ENCODE data around the gene DACH1. TPM values are rescaled to one million over a fixed set of nuclear protein-coding genes. Genes with fewer than 3 reads are reported as not detected.

Gene DACH1
- total and polyA plus RNA-seq, 3 experiments from 2014 or later: not detected

DNA sequence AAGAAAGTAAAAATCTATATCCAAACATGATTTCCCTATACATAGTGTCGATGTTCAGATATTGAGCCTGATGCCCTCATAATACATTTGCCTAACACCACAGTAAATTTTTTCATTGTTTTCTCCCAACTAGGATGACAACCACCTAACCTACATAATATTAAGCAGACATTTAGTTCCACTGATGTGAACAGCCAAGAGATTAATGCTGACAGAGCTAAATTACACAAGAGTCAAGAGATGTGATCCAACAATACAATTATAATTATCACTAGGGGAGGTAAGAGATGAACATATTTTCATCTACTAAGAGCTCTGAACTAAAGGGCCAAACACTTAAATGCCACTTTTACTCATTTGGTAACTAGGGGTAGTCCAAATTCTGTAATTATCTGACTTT, 145.9 kb downstream of the DACH1 start:
- CTCF ChIA-PET: no interaction called here
- POLR2A ChIA-PET: no interaction called here
- no peak overlapping the region for H3K4me3 ChIP-seq (ENCODE audit: low read length)
- Mint-ChIP-seq H3K27ac (no peak overlapping the region), H3K27me3 (no peaks in the 10 kb centered on the region), H3K9me3 (peaks cover 0 to 3% (median 0%) of the 10 kb centered on the region in 5 donors), H3K4me1 (no peaks in the 10 kb centered on the region), H3K36me3 (no peaks in the 10 kb centered on the region), H3K4me3 (no peak overlapping the region)
- H3K27me3 ChIP-seq (ENCODE audit: insufficient read depth, low read length, poor library complexity, severe bottlenecking): no peaks in the 10 kb centered on the region
- no peaks in the 10 kb centered on the region for H3K9me3 ChIP-seq (ENCODE audit: low read length)
- H3K27ac ChIP-seq (ENCODE audit: low read depth, low read length): no peak overlapping the region
- no peak for DNase-seq
- H3K4me1 ChIP-seq (ENCODE audit: insufficient read depth, low read length): no peaks in the 10 kb centered on the region
- no peaks in the 10 kb centered on the region for H3K36me3 ChIP-seq (ENCODE audit: insufficient read depth, low read length)

DNA sequence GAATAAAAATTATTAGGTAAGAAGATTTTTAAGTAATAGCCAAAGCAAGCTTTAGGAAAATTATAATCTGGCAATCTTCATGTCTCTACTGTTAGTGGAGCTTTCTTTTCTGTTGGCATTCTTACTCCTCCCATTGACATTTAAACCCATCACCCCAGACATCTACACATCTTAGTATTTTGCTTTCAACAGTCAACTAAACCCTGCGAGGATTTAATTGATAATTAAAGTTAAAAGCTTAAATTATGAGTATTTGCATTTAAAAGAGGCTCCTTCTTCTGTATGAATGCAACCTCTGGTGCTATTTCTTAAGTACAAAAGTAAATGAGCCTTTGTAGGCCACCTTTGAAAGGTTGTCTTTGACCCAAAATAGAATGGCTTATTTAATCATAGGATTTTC, 148.1 kb downstream of the DACH1 start:
- no peaks in the 10 kb centered on the region for H3K36me3 Mint-ChIP-seq
- H3K4me1 Mint-ChIP-seq: no peaks in the 10 kb centered on the region
- no peak for DNase-seq
- no peaks in the 10 kb centered on the region for H3K27me3 Mint-ChIP-seq
- H3K27ac ChIP-seq (ENCODE audit: low read depth, low read length): no peak overlapping the region
- no peaks in the 10 kb centered on the region for H3K27me3 ChIP-seq (ENCODE audit: insufficient read depth, low read length, poor library complexity, severe bottlenecking)
- no peak overlapping the region for H3K4me3 Mint-ChIP-seq
- H3K4me1 ChIP-seq (ENCODE audit: insufficient read depth, low read length): no peaks in the 10 kb centered on the region
- H3K4me3 ChIP-seq (ENCODE audit: low read length): no peak overlapping the region
- H3K9me3 ChIP-seq (ENCODE audit: low read length): no peaks in the 10 kb centered on the region
- CTCF ChIA-PET: no interaction called here
- H3K36me3 ChIP-seq (ENCODE audit: insufficient read depth, low read length): no peaks in the 10 kb centered on the region
- POLR2A ChIA-PET: no interaction called here
- peaks cover 0 to 3% (median 0%) of the 10 kb centered on the region in 5 donors for H3K9me3 Mint-ChIP-seq
- no peak overlapping the region for H3K27ac Mint-ChIP-seq

DNA sequence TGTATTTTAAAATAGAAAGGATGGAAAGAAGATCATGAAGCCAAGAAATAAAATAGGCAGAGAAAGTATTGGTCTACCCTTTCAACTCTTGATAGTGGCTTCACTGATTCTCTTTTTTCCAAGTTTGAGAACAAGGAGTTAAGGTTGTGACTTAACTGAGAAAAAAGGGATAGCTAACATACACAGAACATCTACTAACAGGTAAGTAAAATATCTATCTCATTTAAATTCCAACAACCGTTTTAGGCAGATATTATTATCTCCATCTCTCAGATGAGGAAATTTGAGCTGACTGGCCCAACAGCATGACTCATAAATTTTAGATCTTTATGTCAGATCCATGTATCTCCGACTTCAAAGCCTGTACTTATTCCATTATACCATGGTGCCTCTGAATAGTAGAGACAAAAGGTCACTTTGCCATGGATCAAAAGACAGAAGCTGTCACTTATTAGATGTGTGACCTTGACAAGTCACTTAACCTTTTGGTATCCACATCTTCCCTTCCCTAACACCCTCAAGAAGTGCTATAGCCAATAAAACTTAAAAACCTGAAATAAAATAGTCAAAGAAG, 152.1 kb downstream of the DACH1 start:
- Mint-ChIP-seq H3K36me3 (no peaks in the 10 kb centered on the region), H3K27me3 (no peaks in the 10 kb centered on the region), H3K9me3 (peaks cover 0 to 3% (median 2%) of the 10 kb centered on the region in 5 donors), H3K4me1 (no peaks in the 10 kb centered on the region), H3K27ac (no peak overlapping the region), H3K4me3 (no peak overlapping the region)
- DNase-seq: no peak
- ChIA-PET POLR2A (no interaction called here), CTCF (no interaction called here)
- no peaks in the 10 kb centered on the region for H3K4me1 ChIP-seq (ENCODE audit: insufficient read depth, low read length)
- no peak overlapping the region for H3K4me3 ChIP-seq (ENCODE audit: low read length)
- no peak overlapping the region for H3K27ac ChIP-seq (ENCODE audit: low read depth, low read length)
- no peaks in the 10 kb centered on the region for H3K36me3 ChIP-seq (ENCODE audit: insufficient read depth, low read length)
- no peaks in the 10 kb centered on the region for H3K9me3 ChIP-seq (ENCODE audit: low read length)
- no peaks in the 10 kb centered on the region for H3K27me3 ChIP-seq (ENCODE audit: insufficient read depth, low read length, poor library complexity, severe bottlenecking)

DNA sequence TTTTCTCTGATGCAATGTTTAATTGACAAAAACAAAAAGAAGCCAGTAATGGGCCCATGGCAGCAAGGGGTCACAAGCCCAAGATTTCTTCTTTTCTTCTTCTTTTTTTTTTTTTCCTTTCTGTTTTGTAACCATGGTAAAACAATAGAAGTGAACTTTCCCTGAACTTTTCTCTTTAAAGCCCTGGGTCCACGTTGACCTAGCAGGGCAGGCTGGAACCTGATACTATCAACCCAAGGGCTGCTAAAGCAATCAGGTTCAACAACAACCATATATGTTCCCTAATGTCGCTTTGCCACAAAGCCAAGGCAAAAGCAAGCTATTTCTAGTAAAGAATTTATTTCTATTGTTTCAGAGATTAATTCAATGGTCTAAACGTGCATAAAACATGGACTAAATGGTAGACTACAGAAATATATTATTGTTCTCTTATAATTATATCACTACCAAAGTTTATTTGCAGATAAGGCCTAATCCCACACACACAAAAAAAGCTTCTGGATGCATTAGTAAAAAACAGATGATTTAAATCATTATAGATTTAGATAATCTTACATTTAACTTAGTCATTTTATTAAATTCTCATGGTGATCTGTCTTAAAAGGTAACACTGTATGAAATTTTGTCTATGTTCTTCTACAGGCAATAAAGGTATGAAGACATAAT, 153.9 kb downstream of the DACH1 start:
- Histone ChIP-seq H3K27ac (ENCODE audit: low read depth, low read length) (no peak overlapping the region), H3K36me3 (ENCODE audit: insufficient read depth, low read length) (no peaks in the 10 kb centered on the region), H3K4me1 (ENCODE audit: insufficient read depth, low read length) (no peaks in the 10 kb centered on the region), H3K4me3 (ENCODE audit: low read length) (no peak overlapping the region), H3K27me3 (ENCODE audit: insufficient read depth, low read length, poor library complexity, severe bottlenecking) (no peaks in the 10 kb centered on the region), H3K9me3 (ENCODE audit: low read length) (no peaks in the 10 kb centered on the region)
- H3K36me3 Mint-ChIP-seq: no peaks in the 10 kb centered on the region
- ChIA-PET CTCF (no interaction called here), POLR2A (no interaction called here)
- H3K9me3 Mint-ChIP-seq: peaks cover 0 to 4% (median 2%) of the 10 kb centered on the region in 5 donors
- H3K27ac Mint-ChIP-seq: no peak overlapping the region
- H3K4me3 Mint-ChIP-seq: no peak overlapping the region
- no peaks in the 10 kb centered on the region for H3K4me1 Mint-ChIP-seq
- no peak for DNase-seq
- H3K27me3 Mint-ChIP-seq: no peaks in the 10 kb centered on the region

DNA sequence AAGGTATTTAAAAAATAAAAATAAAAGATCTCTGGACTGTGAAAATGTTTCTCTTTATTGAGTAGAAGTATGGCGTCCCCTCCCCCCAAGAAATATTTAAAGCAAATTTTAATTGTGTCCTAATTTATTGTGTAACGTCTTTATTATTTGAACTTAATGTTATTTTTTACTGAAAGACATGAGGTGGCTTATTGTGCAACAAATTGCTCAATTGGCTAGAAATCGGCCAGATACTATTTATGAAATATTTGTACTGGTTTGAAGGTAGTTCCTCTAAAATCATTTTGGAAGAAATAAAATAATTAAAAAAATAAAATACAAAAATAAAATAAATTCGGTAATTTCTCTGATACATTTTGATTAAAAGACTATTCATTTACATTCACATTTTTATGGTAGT, 162.3 kb downstream of the DACH1 start:
- H3K27ac Mint-ChIP-seq: no peak overlapping the region
- Histone ChIP-seq H3K4me3 (ENCODE audit: low read length) (no peak overlapping the region), H3K4me1 (ENCODE audit: insufficient read depth, low read length) (no peaks in the 10 kb centered on the region), H3K9me3 (ENCODE audit: low read length) (no peaks in the 10 kb centered on the region), H3K36me3 (ENCODE audit: insufficient read depth, low read length) (no peaks in the 10 kb centered on the region), H3K27ac (ENCODE audit: low read depth, low read length) (no peak overlapping the region), H3K27me3 (ENCODE audit: insufficient read depth, low read length, poor library complexity, severe bottlenecking) (no peaks in the 10 kb centered on the region)
- CTCF ChIA-PET: no interaction called here
- POLR2A ChIA-PET: no interaction called here
- no peak for DNase-seq
- H3K9me3 Mint-ChIP-seq: peaks cover 0 to 9% (median 3%) of the 10 kb centered on the region in 5 donors
- H3K27me3 Mint-ChIP-seq: no peaks in the 10 kb centered on the region
- no peak overlapping the region for H3K4me3 Mint-ChIP-seq
- no peaks in the 10 kb centered on the region for H3K4me1 Mint-ChIP-seq
- no peaks in the 10 kb centered on the region for H3K36me3 Mint-ChIP-seq

DNA sequence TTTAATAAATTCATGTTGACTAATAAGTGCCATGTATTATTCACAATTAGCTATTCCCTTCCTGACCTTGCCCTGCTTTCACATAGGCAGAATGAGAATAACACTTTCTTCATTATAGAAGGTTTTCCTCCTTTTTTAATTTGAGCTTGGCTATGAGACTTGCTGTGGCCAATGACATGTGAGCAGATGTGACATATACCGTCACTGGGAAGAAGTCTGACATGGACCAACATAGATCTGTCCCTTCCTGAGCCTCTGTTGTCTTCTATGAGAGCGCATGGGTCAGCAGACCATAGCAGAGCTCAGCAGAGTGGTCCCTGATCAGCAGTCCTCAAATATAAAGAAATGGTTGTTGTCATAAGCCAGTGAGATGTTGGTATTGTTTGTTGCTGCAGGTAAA, 163.9 kb downstream of the DACH1 start:
- Histone ChIP-seq H3K27ac (ENCODE audit: low read depth, low read length) (no peak overlapping the region), H3K27me3 (ENCODE audit: insufficient read depth, low read length, poor library complexity, severe bottlenecking) (no peaks in the 10 kb centered on the region), H3K4me3 (ENCODE audit: low read length) (no peak overlapping the region), H3K9me3 (ENCODE audit: low read length) (no peaks in the 10 kb centered on the region), H3K4me1 (ENCODE audit: insufficient read depth, low read length) (no peaks in the 10 kb centered on the region), H3K36me3 (ENCODE audit: insufficient read depth, low read length) (no peaks in the 10 kb centered on the region)
- no peak overlapping the region for H3K4me3 Mint-ChIP-seq
- ChIA-PET CTCF (no interaction called here), POLR2A (no interaction called here)
- peaks cover 0 to 8% (median 3%) of the 10 kb centered on the region in 5 donors for H3K9me3 Mint-ChIP-seq
- no peak overlapping the region for H3K27ac Mint-ChIP-seq
- H3K36me3 Mint-ChIP-seq: no peaks in the 10 kb centered on the region
- DNase-seq: no peak
- H3K27me3 Mint-ChIP-seq: no peaks in the 10 kb centered on the region
- H3K4me1 Mint-ChIP-seq: no peaks in the 10 kb centered on the region

DNA sequence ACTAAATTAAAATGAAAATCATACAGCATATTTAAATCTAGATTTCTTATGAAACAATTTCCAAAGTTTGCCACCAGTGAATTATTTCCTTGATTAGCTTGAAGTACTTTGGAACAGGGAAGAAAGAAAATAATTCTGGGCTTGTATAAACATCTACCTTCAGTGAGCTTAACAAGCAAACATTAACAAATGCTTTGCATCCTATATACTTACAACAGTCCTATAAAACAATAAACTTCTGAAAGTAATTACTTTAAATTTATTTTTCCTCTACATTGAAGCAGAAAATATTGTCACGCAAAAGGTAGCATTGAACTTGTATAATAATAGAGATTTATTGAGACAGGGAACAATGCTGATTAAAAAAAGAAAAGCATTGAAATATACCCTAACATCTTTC, 164.8 kb downstream of the DACH1 start:
- H3K4me1 Mint-ChIP-seq: no peaks in the 10 kb centered on the region
- Histone ChIP-seq H3K9me3 (ENCODE audit: low read length) (no peaks in the 10 kb centered on the region), H3K4me1 (ENCODE audit: insufficient read depth, low read length) (no peaks in the 10 kb centered on the region), H3K27ac (ENCODE audit: low read depth, low read length) (no peak overlapping the region), H3K4me3 (ENCODE audit: low read length) (no peak overlapping the region), H3K36me3 (ENCODE audit: insufficient read depth, low read length) (no peaks in the 10 kb centered on the region), H3K27me3 (ENCODE audit: insufficient read depth, low read length, poor library complexity, severe bottlenecking) (no peaks in the 10 kb centered on the region)
- H3K36me3 Mint-ChIP-seq: no peaks in the 10 kb centered on the region
- no peak overlapping the region for H3K4me3 Mint-ChIP-seq
- DNase-seq: no peak
- ChIA-PET CTCF (no interaction called here), POLR2A (no interaction called here)
- no peak overlapping the region for H3K27ac Mint-ChIP-seq
- H3K9me3 Mint-ChIP-seq: peaks cover 0 to 5% (median 2%) of the 10 kb centered on the region in 5 donors
- no peaks in the 10 kb centered on the region for H3K27me3 Mint-ChIP-seq

DNA sequence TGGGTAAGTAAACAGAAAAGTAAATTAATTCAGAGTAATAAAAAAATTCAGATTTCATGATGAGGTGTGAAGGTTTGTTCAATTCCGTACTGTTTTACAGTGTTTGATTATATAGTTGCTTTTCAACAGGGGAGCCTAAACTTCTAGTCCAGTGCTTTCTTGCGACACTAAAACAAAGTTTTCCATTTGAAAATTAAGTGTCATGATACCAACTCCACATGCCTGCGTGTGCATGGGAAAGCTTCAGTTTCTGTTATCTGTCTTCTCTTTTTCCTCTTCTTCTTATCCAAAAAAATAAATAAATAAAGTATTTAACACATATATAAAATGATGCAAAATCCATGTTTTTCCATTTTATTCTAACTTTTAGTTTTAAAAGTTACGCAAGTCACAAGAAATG, 165.3 kb downstream of the DACH1 start:
- POLR2A ChIA-PET: no interaction called here
- Mint-ChIP-seq H3K4me3 (no peak overlapping the region), H3K4me1 (no peaks in the 10 kb centered on the region), H3K27me3 (no peaks in the 10 kb centered on the region), H3K27ac (no peak overlapping the region), H3K36me3 (no peaks in the 10 kb centered on the region), H3K9me3 (peaks cover 0 to 5% (median 0%) of the 10 kb centered on the region in 5 donors)
- Histone ChIP-seq H3K27ac (ENCODE audit: low read depth, low read length) (no peak overlapping the region), H3K4me1 (ENCODE audit: insufficient read depth, low read length) (no peaks in the 10 kb centered on the region), H3K9me3 (ENCODE audit: low read length) (no peaks in the 10 kb centered on the region), H3K4me3 (ENCODE audit: low read length) (no peak overlapping the region), H3K27me3 (ENCODE audit: insufficient read depth, low read length, poor library complexity, severe bottlenecking) (no peaks in the 10 kb centered on the region), H3K36me3 (ENCODE audit: insufficient read depth, low read length) (no peaks in the 10 kb centered on the region)
- CTCF ChIA-PET: no interaction called here
- DNase-seq: no peak

Measured in CD8-positive, alpha-beta memory T cell (primary cell).